OCI-LY3 (cell line): ENCODE results near the gene TROAP.

Experiments used
- H2AFZ ChIP-seq: fragments of 200-600, 300-600 bp; shearing (Covaris generic); 2 replicates; pipeline ENCODE4 v1.6.0; 2014; ENCODE audit warnings: antibody characterized with exemption, low read depth, low read length
- H3K27ac ChIP-seq: fragments of 200-600, 300-600 bp; sonication (generic); 2 replicates; pipeline ENCODE4 v1.5.1; 2014; ENCODE audit warnings: mild to moderate bottlenecking, low read length, moderate library complexity, mixed read lengths
- H3K27me3 ChIP-seq: fragments of 200-600, 300-600 bp; sonication (generic); 2 replicates; pipeline ENCODE4 v1.6.1; 2014; ENCODE audit warnings: low read depth, low read length, mixed read lengths
- H3K36me3 ChIP-seq: fragments of 200-600, 300-600 bp; sonication (generic); replicated peaks from 2 replicates; pipeline ENCODE3; 2014; ENCODE audit warnings: low read depth, low read length, mixed read lengths
- H3K4me1 ChIP-seq: fragments of 300-600, 200-600 bp; sonication (generic); 2 replicates; pipeline ENCODE4 v1.6.1; 2014; ENCODE audit warnings: low read length, mixed read lengths
- H3K4me2 ChIP-seq: fragments of 200-600, 300-600 bp; sonication (generic); 2 replicates; pipeline ENCODE4 v1.6.1; 2014; ENCODE audit warnings: low read length, mixed read lengths
- H3K4me3 ChIP-seq: fragments of 300-600, 200-600 bp; sonication (generic); 2 replicates; pipeline ENCODE4 v1.5.1; 2014; ENCODE audit warnings: antibody characterized with exemption, mild to moderate bottlenecking, low read length, moderate library complexity
- H3K79me2 ChIP-seq: fragments of 300-600, 200-600 bp; shearing (Covaris generic); 2 replicates; pipeline ENCODE4 v1.6.1; 2014; ENCODE audit warnings: mild to moderate bottlenecking, low read length, mixed read lengths
- H3K9ac ChIP-seq: fragments of 300-600, 200-600 bp; shearing (Covaris generic); 2 replicates; pipeline ENCODE4 v1.6.0; 2014; ENCODE audit warnings: mild to moderate bottlenecking, low read length, moderate library complexity
- H3K9me3 ChIP-seq: fragments of 200-600, 300-600 bp; shearing (Covaris generic); 2 replicates; pipeline ENCODE4 v1.6.1; 2014; ENCODE audit warnings: low read length, mixed read lengths; ENCODE audit not compliant: insufficient read depth
- H4K20me1 ChIP-seq: fragments of 200-600, 300-600 bp; sonication (generic); 2 replicates; pipeline ENCODE4 v1.6.1; 2016; ENCODE audit warnings: low read length, mixed read lengths; ENCODE audit not compliant: insufficient read depth
- CTCF ChIP-seq: fragments of 200-600, 300-600 bp; sonication (generic); IDR thresholded peaks from 2 replicates; pipeline ENCODE4 v1.5.1; 2014; ENCODE audit warnings: antibody characterized with exemption, low read length, low read depth
- EZH2phosphoT487 ChIP-seq: fragments of 200-600 bp; shearing (Covaris generic); IDR thresholded peaks from 2 replicates; pipeline ENCODE4 v1.6.1; 2018; ENCODE audit warnings: antibody characterized with exemption, mixed run types, low read depth

The TROAP gene

DNA sequence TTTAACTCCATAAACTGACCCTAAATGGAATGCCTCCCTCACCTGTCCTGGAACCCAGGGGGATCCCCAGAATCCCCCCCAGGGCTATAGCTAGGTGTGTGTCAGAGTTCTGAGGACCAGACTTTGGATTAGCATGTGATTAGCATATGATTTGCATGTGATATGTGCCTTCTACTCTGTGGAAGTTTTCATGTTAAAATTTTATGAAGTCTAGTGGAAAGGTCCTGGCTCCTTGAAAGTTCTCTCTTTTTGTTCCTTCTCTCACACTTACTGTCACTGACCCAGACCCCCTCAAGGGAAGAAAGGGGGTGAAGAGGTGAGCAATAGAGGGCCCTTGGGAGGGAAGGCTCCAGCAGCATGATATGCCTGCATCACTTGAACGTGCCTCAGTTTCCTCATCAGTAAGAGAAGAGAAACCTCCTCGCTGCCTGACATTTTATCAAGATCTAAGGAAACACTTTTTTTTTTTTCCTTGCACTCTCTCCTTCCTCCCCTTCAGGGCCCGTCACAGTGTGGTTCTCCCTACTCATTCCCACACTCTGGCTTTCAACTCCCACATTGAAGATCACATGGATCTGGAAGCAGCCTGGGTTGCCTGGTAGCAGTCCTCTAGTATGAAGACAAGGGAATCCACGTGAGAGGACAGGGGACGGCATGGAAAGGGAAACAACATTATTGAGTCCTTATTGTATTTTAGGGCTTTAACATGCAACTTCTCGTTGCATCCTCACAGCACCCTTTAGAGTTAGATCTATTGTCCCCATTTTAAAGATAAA, 17.2 kb downstream of the TROAP start:
- Histone ChIP-seq H3K4me2 (no peak overlapping the region), H3K27ac (no peak overlapping the region), H2AFZ (no peak overlapping the region), H3K9me3 (no peaks in the 10 kb centered on the region), H4K20me1 (no peaks in the 10 kb centered on the region), H3K79me2 (no peaks in the 10 kb centered on the region), H3K27me3 (peaks cover 5% of the 10 kb centered on the region), H3K4me3 (no peak overlapping the region), H3K4me1 (peaks cover 15% of the 10 kb centered on the region; the same call in 1 of the 2 replicates), H3K9ac (no peak overlapping the region), H3K36me3 (no peaks in the 10 kb centered on the region)
- TF ChIP-seq EZH2phosphoT487, result no peak
- TF ChIP-seq CTCF, result no peak

DNA sequence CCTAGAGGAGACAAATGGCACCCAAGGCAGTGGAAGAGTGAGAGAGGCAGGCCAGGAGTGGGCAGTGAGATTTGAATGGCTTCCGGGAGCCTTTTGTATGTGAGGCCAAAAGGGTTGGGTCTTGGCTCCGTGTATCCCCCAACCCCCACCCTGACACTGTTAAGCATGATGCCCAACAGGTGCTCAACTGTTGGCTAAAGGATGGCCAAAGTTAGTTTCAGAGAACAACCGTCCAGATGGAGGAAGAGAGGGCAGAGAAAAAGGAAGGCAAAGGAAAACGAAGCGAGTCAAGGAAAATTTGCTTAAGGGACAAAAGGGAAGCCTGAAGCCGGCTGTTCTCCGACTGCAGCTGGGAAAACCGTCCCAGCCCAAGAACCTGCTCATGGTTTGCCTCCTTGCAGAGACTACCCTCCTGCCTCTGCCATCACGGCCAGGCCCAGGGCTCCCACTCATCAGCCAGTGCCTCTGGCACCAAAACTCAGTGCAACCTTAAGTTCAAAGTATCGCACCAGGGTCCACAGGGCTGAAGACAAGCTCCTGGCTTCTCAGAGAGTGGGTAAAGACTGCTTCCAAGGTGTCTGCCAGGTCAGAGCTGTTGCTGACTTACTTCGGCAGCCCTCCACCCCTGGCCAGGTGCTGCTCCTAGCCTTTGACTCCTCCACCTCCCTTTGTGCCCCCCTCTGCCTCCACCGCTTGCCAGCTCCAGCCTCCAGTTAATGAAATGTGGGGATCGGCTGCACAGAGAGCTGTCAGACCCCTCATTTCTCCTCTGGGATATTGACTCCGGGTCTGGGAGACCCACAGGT, 18.1 kb downstream of the TROAP start:
- no peaks in the 10 kb centered on the region for H3K36me3 ChIP-seq
- no peaks in the 10 kb centered on the region for H3K9me3 ChIP-seq
- no peaks in the 10 kb centered on the region for H4K20me1 ChIP-seq
- peaks cover 5% of the 10 kb centered on the region for H3K27me3 ChIP-seq
- no peak overlapping the region for H3K4me2 ChIP-seq
- no peaks in the 10 kb centered on the region for H3K79me2 ChIP-seq
- H2AFZ ChIP-seq, result no peak overlapping the region
- no peak overlapping the region for H3K9ac ChIP-seq
- H3K27ac ChIP-seq, result no peak overlapping the region
- H3K4me3 ChIP-seq, result no peak overlapping the region
- H3K4me1 ChIP-seq, result peaks cover 15% of the 10 kb centered on the region; the same call in 1 of the 2 replicates
- no peak for TF ChIP-seq EZH2phosphoT487
- no peak for TF ChIP-seq CTCF

DNA sequence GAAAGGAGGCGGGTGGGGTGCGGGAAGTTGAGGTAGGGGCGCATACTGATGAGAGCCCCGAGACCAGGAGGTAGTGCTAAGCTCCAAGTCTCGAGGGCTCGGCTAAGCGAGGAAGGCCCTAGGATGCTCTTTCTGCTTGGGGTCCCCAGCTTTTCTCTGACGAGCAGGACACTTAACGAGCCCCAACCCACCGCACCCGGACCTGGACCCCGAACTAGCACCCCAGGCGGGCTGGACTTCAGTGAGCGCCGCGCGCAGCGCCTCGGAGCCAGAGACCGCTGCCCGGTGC, 18.7 kb downstream of the TROAP start:
- Histone ChIP-seq H4K20me1 (no peaks in the 10 kb centered on the region), H3K4me1 (peaks cover 15% of the 10 kb centered on the region; the same call in 1 of the 2 replicates), H3K36me3 (no peaks in the 10 kb centered on the region), H3K27ac (no peak overlapping the region), H2AFZ (no peak overlapping the region), H3K79me2 (no peaks in the 10 kb centered on the region), H3K9ac (no peak overlapping the region), H3K4me2 (no peak overlapping the region), H3K9me3 (no peaks in the 10 kb centered on the region), H3K27me3 (peaks cover 10% of the 10 kb centered on the region), H3K4me3 (no peak overlapping the region)
- TF ChIP-seq EZH2phosphoT487 (no peak), CTCF (no peak)
